ENCODE measurements around the gene PLPP6. TPM values are rescaled to one million over a fixed set of nuclear protein-coding genes. Genes with fewer than 3 reads are reported as not detected.

Gene PLPP6
- polyA plus RNA-seq, 1 donor (not counting 4 experiments of a cell fraction or from before 2014, with no cell fraction given) = 7.7 TPM

DNA sequence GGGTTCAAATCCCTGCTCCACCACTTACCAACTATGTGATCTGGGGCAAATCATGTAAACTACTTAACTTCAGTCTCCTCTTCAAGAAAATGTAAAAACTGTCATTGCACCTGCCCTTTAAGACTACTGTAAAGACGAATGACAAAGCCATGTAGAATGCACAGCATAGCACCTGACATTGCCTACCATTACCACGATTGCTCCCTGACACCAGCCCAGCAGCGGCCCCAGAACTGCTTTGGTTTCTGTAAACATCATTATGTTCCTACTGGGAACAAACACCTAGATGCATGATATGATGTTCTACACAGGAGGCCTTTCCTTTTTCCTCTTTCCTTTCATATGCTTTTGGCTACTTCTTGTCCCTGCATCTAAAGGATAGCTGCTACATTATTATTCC is 23.1 kb upstream of the PLPP6 start:
- no peaks in the 10 kb centered on the region for H3K79me2 ChIP-seq (ENCODE audit: control insufficient read depth, insufficient read depth, low read length)
- FAIRE-seq = no peak
- no peak overlapping the region for H2AFZ ChIP-seq (ENCODE audit: control insufficient read depth, low read length)
- no peaks in the 10 kb centered on the region for H3K4me1 ChIP-seq (ENCODE audit: control insufficient read depth, extremely low read depth, insufficient read depth, low read length)
- TF ChIP-seq EZH2 (IDR thresholded peaks at IDR 0.05; ENCODE audit: low read length) = no peak
- TF ChIP-seq, protein P1, sequence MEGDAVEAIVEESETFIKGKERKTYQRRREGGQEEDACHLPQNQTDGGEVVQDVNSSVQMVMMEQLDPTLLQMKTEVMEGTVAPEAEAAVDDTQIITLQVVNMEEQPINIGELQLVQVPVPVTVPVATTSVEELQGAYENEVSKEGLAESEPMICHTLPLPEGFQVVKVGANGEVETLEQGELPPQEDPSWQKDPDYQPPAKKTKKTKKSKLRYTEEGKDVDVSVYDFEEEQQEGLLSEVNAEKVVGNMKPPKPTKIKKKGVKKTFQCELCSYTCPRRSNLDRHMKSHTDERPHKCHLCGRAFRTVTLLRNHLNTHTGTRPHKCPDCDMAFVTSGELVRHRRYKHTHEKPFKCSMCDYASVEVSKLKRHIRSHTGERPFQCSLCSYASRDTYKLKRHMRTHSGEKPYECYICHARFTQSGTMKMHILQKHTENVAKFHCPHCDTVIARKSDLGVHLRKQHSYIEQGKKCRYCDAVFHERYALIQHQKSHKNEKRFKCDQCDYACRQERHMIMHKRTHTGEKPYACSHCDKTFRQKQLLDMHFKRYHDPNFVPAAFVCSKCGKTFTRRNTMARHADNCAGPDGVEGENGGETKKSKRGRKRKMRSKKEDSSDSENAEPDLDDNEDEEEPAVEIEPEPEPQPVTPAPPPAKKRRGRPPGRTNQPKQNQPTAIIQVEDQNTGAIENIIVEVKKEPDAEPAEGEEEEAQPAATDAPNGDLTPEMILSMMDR (optimal IDR thresholded peaks at IDR 0.05 in 1 of 3, IDR thresholded peaks at IDR 0.05 in 1 of 3, conservative IDR thresholded peaks at IDR 0.05 in 1 of 3; ENCODE audit: extremely low read depth in 1 of 3, insufficient read depth in 2 of 3, low read length in 3 of 3) = no peak
- no peak overlapping the region for H3K27ac ChIP-seq (ENCODE audit: control insufficient read depth, insufficient read depth, low read length)
- H3K9ac ChIP-seq (ENCODE audit: control insufficient read depth, extremely low read depth, insufficient read depth, low read length) = no peak overlapping the region
- dilution Hi-C loops (cut with MboI; ENCODE audit: extremely low pct_ligation_motif_present, low sequenced_read_pairs) = no loop called here
- H3K27me3 ChIP-seq (ENCODE audit: control insufficient read depth, extremely low read depth, insufficient read depth, low read length) = no peaks in the 10 kb centered on the region
- no peak overlapping the region for H3K4me3 ChIP-seq (ENCODE audit: control insufficient read depth in 2 of 3, extremely low read depth in 1 of 3, insufficient read depth in 2 of 3, low read depth in 1 of 3, low read length in 3 of 3)
- no peak for DNase-seq (ENCODE audit: low read depth, low spot score)
- no peaks in the 10 kb centered on the region for H3K36me3 ChIP-seq (ENCODE audit: control insufficient read depth in 2 of 2, extremely low read depth in 1 of 2, insufficient read depth in 2 of 2, low read length in 2 of 2)
- H3K4me2 ChIP-seq (ENCODE audit: control insufficient read depth, extremely low read depth, insufficient read depth, low read depth, low read length) = no peak overlapping the region
- no peaks in the 10 kb centered on the region for H3K9me1 ChIP-seq (ENCODE audit: control insufficient read depth, extremely low read depth, insufficient read depth, low read length)
- H4K20me1 ChIP-seq (ENCODE audit: control insufficient read depth, extremely low read depth, insufficient read depth, low read length) = no peaks in the 10 kb centered on the region
- H3K9me3 ChIP-seq (ENCODE audit: control insufficient read depth, low read depth, low read length) = no peaks in the 10 kb centered on the region

DNA sequence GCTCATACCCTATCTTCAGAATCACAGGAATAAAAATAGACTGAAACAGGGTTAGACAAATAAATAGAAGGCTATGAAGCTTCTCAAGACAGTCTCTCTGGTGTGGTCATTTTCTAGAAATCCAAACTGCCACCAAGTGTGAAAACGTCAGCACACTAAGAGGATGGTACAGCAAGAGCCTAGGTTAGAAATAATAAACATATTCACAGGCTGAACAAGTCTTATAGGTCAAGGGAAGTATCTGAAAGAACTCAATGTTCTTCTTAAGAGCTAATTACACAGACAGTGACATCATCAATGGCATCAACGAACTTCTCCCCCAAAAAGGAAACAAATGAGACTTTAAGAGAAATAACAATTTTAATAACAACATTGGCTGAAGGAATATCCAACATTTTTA is 22.7 kb upstream of the PLPP6 start:
- Histone ChIP-seq H4K20me1 (ENCODE audit: control insufficient read depth, extremely low read depth, insufficient read depth, low read length) (no peaks in the 10 kb centered on the region), H3K36me3 (ENCODE audit: control insufficient read depth in 2 of 2, extremely low read depth in 1 of 2, insufficient read depth in 2 of 2, low read length in 2 of 2) (no peaks in the 10 kb centered on the region), H3K4me3 (ENCODE audit: control insufficient read depth in 2 of 3, extremely low read depth in 1 of 3, insufficient read depth in 2 of 3, low read depth in 1 of 3, low read length in 3 of 3) (no peak overlapping the region)

More for the DNA sequence above, 22.7 kb upstream of the PLPP6 start:
- H2AFZ ChIP-seq (ENCODE audit: control insufficient read depth, low read length) = no peak overlapping the region
- no peaks in the 10 kb centered on the region for H3K27me3 ChIP-seq (ENCODE audit: control insufficient read depth, extremely low read depth, insufficient read depth, low read length)
- H3K4me1 ChIP-seq (ENCODE audit: control insufficient read depth, extremely low read depth, insufficient read depth, low read length) = no peaks in the 10 kb centered on the region
- no peak overlapping the region for H3K9ac ChIP-seq (ENCODE audit: control insufficient read depth, extremely low read depth, insufficient read depth, low read length)
- no peaks in the 10 kb centered on the region for H3K9me3 ChIP-seq (ENCODE audit: control insufficient read depth, low read depth, low read length)
- H3K4me2 ChIP-seq (ENCODE audit: control insufficient read depth, extremely low read depth, insufficient read depth, low read depth, low read length) = no peak overlapping the region
- H3K79me2 ChIP-seq (ENCODE audit: control insufficient read depth, insufficient read depth, low read length) = no peaks in the 10 kb centered on the region
- no peaks in the 10 kb centered on the region for H3K9me1 ChIP-seq (ENCODE audit: control insufficient read depth, extremely low read depth, insufficient read depth, low read length)
- no peak overlapping the region for H3K27ac ChIP-seq (ENCODE audit: control insufficient read depth, insufficient read depth, low read length)
- TF ChIP-seq EZH2 (IDR thresholded peaks at IDR 0.05; ENCODE audit: low read length) = no peak
- TF ChIP-seq, protein P1 (optimal IDR thresholded peaks at IDR 0.05 in 1 of 3, IDR thresholded peaks at IDR 0.05 in 1 of 3, conservative IDR thresholded peaks at IDR 0.05 in 1 of 3; ENCODE audit: extremely low read depth in 1 of 3, insufficient read depth in 2 of 3, low read length in 3 of 3) = no peak
- FAIRE-seq = no peak
- no peak for DNase-seq (ENCODE audit: low read depth, low spot score)
- dilution Hi-C loops (cut with MboI; ENCODE audit: extremely low pct_ligation_motif_present, low sequenced_read_pairs) = no loop called here

Data from keratinocyte (primary cell).